GM19193 (cell line): ENCODE measurements around the gene GPR35.

Source experiments
- POLR2A ChIP-seq: IDR thresholded peaks from 4 replicates; pipeline ENCODE4 v1.6.1; 2011; ENCODE audit not compliant: insufficient read depth, insufficient read length; ENCODE audit errors: extremely low read depth

Gene GPR35

DNA sequence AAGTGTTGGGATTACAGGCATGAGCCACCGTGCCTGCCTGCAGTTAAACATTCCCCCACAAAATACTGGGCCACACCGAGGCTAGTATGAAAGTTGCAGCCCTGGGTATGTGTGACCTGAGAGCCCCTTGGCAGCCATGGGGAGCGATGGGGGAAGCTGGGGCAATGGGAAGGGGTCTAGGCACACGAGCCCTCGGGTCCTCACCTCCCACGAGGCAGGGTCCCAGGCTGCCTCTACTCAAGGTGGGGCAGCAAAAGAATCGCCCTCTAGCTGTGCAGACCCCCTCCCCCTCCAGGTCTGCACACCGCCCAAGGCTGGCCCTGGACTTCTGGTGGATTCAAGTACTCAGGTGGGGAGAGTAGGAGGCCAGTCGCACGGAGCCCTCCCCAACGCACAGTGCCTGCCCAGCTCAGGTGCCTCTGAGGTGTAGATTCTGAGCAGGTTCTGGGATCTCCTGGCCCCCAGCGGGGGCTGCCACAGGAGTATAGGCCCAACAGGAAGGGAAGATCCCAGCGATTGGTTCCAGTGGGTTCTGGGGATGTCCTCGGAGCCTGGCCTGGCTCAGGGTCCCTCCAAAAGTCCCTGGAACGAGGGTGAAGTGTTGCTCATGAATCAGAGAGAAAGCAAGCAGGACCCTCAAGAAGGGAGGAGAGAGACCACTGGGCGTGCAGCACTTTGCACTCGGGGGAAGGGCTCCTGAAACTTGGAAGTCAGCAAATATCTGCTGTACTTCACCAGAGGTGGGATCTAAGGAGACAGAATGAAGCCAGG, 2.6 kb downstream of the GPR35 start:
- no peak for TF ChIP-seq POLR2A

DNA sequence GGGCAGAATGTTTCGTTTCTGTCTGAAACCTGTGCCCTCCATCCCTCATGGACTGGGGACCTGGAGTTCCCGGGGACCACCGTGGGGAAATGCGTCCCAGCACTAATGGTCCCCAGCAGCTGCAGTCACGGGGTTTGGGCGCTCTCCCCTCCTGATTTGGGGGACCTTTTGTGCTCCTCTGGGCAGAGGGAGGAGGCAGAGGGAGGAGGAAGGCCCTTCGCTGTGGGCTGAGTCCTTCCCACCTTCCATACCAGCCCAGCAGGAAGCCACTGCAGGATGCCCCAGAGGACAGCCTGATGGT, 3.2 kb downstream of the GPR35 start:
- no peak for TF ChIP-seq POLR2A

DNA sequence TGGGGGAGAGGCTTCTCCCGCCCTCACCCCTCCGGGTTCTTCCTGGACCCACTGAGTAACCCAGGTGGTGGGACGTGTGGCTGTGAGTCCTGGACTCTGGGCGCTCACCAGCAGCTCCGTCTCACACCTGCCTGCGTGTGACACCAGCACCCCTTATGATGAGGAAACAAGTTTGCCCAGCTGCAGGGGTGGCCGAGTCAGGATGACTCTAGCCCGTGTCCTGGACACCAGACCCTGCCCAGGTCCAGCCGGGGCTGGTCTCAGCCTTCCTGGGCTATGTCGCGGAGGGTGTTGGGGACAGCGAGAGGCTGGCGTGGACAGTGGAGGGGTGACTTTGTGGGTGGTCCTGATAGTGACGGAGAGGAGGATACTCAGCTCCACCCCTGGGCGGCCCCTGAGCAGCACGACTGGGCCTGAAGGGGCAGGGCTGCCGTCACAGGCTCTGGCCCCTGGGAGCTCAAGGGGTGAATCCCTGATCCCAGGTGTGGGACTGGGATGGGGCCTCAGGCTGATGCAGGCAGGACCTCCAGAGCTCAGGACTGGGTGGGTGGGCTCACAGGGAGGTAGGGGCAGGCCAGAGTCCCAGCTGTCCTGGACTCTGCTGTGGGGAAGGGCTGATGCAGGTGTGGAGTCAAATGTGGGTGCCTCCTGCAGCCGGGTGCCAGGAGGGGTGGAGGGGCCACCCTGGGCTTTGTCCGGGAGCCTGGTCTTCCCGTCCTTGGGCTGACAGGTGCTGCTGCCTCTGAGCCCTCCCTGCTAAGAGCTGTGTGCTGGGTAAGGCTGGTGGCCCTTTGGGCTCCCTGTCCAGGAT, 3.7 kb downstream of the GPR35 start:
- no peak for TF ChIP-seq POLR2A

DNA sequence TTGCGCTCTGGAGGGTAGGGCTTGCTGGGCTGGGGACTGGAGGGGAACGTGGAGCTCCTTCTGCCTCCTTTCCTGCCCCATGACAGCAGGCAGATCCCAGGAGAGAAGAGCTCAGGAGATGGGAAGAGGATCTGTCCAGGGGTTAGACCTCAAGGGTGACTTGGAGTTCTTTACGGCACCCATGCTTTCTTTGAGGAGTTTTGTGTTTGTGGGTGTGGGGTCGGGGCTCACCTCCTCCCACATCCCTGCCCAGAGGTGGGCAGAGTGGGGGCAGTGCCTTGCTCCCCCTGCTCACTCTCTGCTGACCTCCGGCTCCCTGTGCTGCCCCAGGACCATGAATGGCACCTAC, 4.3 kb downstream of the GPR35 start:
- TF ChIP-seq POLR2A: no peak

DNA sequence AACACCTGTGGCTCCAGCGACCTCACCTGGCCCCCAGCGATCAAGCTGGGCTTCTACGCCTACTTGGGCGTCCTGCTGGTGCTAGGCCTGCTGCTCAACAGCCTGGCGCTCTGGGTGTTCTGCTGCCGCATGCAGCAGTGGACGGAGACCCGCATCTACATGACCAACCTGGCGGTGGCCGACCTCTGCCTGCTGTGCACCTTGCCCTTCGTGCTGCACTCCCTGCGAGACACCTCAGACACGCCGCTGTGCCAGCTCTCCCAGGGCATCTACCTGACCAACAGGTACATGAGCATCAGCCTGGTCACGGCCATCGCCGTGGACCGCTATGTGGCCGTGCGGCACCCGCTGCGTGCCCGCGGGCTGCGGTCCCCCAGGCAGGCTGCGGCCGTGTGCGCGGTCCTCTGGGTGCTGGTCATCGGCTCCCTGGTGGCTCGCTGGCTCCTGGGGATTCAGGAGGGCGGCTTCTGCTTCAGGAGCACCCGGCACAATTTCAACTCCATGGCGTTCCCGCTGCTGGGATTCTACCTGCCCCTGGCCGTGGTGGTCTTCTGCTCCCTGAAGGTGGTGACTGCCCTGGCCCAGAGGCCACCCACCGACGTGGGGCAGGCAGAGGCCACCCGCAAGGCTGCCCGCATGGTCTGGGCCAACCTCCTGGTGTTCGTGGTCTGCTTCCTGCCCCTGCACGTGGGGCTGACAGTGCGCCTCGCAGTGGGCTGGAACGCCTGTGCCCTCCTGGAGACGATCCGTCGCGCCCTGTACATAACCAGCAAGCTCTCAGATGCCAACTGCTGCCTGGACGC, 4.9 kb downstream of the GPR35 start:
- no peak for TF ChIP-seq POLR2A

DNA sequence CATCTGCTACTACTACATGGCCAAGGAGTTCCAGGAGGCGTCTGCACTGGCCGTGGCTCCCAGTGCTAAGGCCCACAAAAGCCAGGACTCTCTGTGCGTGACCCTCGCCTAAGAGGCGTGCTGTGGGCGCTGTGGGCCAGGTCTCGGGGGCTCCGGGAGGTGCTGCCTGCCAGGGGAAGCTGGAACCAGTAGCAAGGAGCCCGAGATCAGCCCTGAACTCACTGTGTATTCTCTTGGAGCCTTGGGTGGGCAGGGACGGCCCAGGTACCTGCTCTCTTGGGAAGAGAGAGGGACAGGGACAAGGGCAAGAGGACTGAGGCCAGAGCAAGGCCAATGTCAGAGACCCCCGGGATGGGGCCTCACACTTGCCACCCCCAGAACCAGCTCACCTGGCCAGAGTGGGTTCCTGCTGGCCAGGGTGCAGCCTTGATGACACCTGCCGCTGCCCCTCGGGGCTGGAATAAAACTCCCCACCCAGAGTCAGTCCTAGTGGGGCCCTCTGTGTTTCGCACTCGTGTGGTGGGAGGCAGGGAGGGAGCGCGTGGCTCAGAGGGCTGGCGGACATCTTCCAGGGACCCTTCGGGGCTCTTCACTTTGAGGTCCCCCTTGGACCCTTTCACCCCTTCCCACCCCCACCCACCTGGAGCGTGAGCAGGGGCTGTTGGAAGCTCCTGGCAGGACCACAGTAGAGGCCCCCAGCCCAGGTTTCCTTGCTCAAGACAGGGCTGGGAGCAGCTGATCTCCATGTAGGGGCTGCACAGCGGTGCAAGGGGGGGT, 5.7 kb downstream of the GPR35 start:
- no peak for TF ChIP-seq POLR2A

DNA sequence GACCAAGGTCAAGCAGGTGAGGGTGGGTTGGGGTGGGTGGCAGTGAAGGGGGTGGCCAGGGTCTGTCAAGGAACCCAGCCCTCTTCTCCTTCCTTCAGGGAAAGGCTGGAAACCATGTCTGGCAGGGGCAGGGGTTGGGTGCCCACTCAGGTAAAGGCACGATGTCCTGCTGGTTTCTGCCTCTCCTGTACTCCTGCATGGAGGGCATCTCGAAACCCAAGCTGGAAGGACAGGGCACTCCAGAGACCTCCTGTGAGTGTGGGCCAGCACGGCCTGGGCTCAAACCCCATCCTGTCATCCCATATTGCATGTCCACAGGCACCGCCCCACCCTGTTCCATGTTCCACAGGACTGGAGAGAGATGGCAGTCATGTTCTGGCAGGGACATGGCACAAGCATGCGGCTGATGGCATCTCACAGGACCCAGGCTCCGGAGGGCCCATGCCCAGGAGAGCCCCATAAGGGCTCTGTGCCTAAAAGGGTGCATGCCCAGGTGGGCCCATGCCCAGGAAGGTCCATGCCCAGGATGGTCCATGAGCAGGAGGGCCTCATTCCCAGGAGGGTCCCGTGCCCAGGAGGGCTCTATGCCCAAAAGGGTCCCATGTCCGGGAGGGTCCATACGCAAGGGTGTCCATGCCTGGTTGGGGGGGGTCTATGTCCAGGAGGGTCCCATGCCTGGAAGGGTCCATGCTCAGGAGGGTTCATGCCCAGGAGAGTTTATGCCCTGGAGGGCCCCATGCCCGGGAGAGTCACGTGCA, 6.4 kb downstream of the GPR35 start:
- no peak for TF ChIP-seq POLR2A

DNA sequence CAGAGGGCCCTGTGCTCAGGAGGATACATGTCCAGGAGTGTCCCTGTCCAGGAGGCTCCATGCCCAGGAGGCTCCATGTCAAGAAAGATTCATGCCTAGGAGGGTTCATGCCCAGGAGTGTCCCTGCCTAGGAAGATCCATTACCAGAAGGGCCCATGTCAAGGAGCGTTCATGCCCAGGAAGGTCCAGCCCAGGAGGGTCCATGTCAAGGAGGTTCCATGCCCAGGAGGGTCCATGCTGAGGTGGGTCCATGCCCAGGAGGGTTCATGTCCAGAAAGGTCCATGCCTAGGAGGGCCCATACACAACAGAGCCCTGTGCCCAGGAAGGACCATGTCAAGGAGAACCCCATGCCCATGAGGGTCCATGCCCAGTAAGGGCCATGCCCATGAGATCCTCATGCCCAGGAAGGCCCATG, 7.0 kb downstream of the GPR35 start:
- TF ChIP-seq POLR2A: no peak

DNA sequence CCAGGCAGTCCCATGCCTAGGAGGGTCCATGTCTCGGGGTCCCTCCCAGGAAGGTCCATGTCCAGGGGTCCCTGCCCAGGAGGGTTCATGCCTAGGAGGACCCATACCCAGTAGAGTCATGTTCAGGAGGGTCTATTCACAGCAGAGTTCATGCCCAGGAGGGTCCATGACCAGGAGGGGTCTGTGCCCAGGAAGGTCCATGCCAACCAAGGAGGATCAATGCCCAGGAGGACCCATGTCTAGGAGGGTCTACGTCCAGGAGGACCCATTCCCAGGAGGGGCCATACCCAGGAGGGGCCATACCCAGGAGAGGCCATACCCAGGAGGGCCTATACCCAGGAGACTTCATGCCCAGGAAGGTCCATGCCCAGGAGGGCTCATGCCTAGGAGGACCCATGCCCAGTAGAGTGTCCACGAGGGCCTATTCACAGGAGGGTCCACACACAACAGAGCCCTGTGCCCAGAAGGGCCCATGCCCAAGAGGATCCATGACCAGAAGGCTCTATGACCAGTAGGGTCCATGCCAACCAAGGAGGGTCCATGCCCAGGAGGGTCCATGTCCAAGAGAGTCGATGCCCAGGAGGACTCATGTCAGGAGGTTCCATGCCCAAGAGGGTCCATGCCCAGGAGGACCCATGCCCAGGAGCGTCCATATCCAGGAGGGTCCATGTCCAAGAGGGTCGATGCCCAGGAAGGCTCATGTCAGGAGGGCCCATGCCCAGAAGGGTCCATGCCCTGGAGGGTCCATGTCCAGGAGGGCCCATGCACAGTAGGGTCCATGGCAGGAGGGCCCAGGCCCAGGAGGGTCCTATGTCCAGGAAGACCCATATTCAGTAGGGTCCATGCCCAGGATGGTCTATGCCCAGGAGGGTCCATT, 10.1 kb downstream of the GPR35 start:
- TF ChIP-seq POLR2A: no peak

DNA sequence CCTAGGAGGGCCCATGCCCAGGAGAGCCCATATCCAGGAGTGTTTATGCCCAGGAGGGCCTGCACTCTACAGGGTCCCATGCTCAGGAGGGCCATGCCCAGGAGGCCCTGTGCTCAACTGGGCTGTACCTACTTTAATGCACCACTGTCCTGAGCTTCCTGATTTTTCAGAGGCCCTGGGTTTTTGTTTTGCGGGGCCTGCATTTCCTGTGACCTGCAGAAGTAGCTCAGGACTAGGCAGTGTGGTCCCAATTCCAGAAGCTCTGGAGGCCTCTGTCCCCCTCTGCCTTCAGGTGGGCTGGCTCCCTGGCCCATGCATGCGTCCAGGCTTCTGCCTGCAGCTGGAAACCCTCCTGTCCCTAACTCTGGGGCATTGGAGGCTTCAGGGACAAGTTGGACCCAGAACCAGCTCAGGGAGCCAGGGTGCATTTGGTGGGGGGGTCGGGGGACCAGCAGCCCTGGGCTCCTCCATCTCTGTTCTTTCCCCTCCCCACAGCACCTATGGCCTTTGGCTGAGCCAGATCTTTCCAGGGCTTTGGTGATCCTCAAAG, 10.8 kb downstream of the GPR35 start:
- TF ChIP-seq POLR2A: no peak

DNA sequence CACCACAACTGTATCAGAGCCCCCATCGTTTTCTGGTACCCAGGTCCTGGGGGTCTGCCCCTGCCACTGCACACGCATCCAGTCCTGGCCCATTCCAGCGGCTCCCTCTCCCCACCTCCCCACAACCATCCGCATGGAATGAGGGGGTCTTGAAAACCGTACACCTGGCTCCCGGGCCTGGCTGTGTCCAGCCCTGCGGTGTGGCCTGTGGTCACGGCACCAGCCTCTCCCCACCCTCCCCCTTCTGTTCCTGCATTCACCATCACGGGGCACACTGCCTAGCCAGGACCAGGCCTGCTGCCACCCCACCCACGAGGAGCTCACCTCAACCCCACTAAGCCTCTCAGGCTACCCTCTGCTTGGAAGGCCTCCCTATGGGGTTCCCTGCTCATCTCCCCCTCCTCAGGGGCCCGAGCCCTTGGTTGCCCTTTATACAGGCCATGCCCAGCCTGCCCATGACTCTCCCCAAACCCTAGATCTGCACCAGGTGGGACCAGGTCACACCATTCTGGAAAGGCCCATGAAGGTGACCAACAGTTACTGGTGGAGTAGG, 11.4 kb downstream of the GPR35 start:
- TF ChIP-seq POLR2A: no peak

DNA sequence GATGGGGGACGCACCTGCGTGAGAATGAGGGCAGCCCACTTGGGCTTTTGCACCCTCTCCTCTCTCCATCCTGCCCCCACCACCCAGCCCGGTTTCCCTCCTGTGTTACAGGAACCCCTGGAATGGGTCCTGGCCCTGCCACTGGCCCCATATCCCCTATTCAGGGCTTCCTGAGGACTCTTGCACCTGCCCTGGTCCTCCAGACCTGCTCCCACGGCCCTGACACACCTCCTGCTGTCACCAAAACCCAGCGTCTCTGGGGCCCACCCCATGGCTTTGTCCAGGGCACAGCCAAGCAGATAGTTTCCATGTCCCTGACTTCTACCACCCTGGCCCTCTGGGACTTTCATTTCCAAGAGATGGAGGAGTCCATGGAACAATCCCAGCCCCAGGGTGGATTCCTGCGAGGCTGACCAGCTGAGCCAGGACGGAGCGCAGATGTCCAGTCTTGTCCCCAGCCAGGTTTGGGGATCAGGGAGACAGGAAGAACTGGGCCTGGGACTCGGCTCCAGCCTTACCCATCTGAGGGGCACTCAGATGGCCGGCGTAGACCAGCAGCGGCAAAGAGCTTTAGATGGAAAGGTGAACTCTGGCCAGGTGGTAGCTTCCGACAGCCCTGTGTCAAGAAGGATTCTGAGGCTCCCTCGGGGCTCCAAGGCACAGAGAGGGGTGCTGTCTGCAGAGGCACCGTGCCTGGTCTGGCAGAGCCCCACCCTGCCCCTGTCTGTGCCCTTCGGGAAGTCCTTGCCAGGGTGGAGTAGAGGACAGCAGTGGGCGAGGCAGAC, 12.0 kb downstream of the GPR35 start:
- TF ChIP-seq POLR2A: no peak
